ENCODE measurements around the gene CDKL2. TPM values are rescaled to one million over a fixed set of nuclear protein-coding genes. Genes with fewer than 3 reads are reported as not detected.

CDKL2 gene
- total and polyA plus RNA-seq, 9 of the 15 experiments (the other 6 are each of a cell fraction or from before 2014, with no cell fraction given): 0.01 to 0.16 TPM; not detected in 7

GRCh38 chr4:75672461-75673026 is 42.2 kb upstream of the CDKL2 start (continued):
- TF ChIP-seq PRDM10 (IDR thresholded peaks at IDR 0.05; ENCODE audit: partially characterized antibody) (no peak), ZNF778 (CRISPR knock-in tag; IDR thresholded peaks at IDR 0.05) (no peak), CREB3 (tag; conservative IDR thresholded peaks at IDR 0.05; ENCODE audit: low read depth) (no peak), SIN3B (IDR thresholded peaks at IDR 0.05; ENCODE audit: low read depth) (peak; percentile 46; the same call in 1 of the 2 replicates), KLF6 (CRISPR knock-in tag; IDR thresholded peaks at IDR 0.05; ENCODE audit: borderline replicate concordance) (no peak), XRCC4 (IDR thresholded peaks at IDR 0.05; ENCODE audit: extremely low read depth, insufficient read depth, insufficient read length) (no peak), JUNB (CRISPR knock-in tag; conservative IDR thresholded peaks at IDR 0.05) (no peak), TFAM (CRISPR knock-in tag; conservative IDR thresholded peaks at IDR 0.05) (no peak), NCOA1 (IDR thresholded peaks at IDR 0.05; ENCODE audit: low read depth) (no peak), USF2 (CRISPR knock-in tag; IDR thresholded peaks at IDR 0.05) (no peak), NR3C1 (CRISPR knock-in tag; IDR thresholded peaks at IDR 0.05) (peak; percentile 23; the same call in 1 of the 2 replicates), NR0B1 (IDR thresholded peaks at IDR 0.05; ENCODE audit: partially characterized antibody) (no peak), HEY1 (CRISPR knock-in tag; IDR thresholded peaks at IDR 0.05; ENCODE audit: borderline replicate concordance) (no peak), ZEB2 (IDR thresholded peaks at IDR 0.05) (no peak; the same call in 1 of the 2 replicates), TAF7 (tag; IDR thresholded peaks at IDR 0.05) (no peak), MCM7 (IDR thresholded peaks at IDR 0.05) (no peak), RBM34 (IDR thresholded peaks at IDR 0.05; ENCODE audit: borderline replicate concordance, insufficient read depth, low read length) (no peak), E2F5 (CRISPR knock-in tag; IDR thresholded peaks at IDR 0.05) (no peak)

All from K562 (cell line).